Subcutaneous adipose tissue (tissue), 4 donors: Measurements from ENCODE around the gene LGI2. TPM values are rescaled to one million over a fixed set of nuclear protein-coding genes. Genes with fewer than 3 reads are reported as not detected.

Source experiments
- CTCF ChIP-seq: fragments of 450-650 bp; IDR thresholded peaks from one replicate; pipeline ENCODE4 v1.5.1; 2016; ENCODE audit warnings: low read depth, mild to moderate bottlenecking, control low read depth, antibody characterized with exemption, moderate library complexity
- total RNA-seq, 4 donors: library from RNA; depleted of rRNA; stranded (reverse); fragments of >200 nt; gene quantifications; one replicate each; pipeline ENCODE4 v1.1.0, GENCODE V29; 2016

LGI2 gene
- total RNA-seq, 4 donors from 2014 or later, result 1.7 to 4.4 (median 4.4) TPM

DNA sequence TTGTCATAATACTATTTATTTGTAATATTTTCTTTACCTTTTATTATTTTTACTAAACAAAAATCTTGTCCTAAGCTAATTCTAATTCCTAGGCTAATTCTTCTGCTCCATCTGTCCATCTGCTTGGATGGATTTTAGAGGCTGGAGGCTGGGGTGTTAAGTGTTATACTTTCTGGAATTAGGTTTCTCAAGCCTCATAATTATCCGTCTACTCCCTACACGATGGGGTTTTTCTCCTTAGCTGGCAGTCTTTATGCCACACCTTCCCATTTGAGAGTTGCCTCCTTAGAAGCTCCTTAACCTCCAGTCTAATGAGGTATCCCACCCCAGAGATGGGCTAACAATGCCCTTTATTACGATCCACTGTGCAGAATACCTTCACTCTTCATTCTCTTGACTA, 37.6 kb upstream of the LGI2 start:
- TF ChIP-seq CTCF, result no peak

GRCh38 chr4:25065932-25066590, 35.3 kb upstream of the LGI2 start:
- TF ChIP-seq CTCF, result no peak

DNA sequence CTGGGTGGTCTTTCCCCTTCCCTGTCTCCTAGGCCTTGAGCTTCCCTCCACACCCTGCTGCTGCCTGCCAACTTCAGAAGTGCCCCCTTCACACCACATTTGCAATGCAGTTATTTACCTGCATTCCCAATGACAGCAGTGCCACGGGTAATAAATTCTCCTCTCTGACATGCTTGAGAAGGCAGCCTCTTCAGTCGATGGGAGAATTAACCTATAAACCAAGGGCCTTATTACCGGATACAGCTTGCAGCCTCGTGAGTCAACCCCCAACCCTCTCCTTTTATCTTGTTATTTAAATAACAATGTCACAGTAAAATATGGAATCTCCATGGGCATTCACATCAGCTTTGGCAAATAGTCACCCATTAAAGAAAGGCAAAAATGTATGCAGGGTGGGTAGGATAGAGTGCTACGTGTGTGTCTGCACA, 34.7 kb upstream of the LGI2 start:
- TF ChIP-seq CTCF, result no peak

DNA sequence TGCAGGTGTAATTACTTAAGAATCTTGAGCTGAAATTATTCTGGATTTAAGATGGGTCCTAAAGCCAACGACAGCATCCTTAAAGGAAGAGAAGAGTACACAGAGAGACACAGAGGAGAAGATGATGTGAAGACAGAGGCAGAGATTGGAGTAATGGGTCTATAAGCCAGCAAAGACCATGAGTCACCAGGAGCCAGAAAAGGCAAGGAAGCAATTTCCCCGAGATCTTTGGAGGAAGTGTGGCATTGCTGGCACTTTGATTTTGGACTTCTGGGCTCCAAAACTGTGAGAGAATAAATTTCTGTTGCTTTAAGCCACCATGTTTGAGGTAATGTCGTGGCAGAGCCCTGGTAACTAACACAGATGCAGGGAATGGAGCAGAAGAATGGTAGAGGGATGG, 32.4 kb upstream of the LGI2 start:
- no peak for TF ChIP-seq CTCF

DNA sequence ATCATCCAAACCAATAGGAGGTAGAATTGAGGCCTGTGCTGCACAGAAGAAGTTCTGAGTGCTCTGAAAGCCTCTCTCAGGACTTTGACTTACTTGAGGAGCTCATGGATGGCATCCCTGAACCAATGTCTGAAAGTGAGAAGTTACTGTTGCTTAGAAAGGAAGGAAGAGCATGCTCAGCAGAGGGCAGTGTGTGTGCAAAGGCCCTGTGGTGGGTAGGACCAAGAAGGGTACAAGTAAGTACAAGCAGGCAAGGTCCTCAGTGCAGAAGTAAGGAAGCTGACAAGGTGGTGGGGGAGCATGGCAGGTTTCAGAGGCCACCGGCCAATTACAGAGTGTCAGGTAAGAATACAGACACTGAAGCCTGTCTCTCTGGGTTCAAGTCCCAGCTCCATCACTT, 31.4 kb upstream of the LGI2 start:
- TF ChIP-seq CTCF, result no peak

- TF ChIP-seq CTCF, result no peak
Observed at GRCh38 chr4:25061602-25062001, 30.9 kb upstream of the LGI2 start.

DNA sequence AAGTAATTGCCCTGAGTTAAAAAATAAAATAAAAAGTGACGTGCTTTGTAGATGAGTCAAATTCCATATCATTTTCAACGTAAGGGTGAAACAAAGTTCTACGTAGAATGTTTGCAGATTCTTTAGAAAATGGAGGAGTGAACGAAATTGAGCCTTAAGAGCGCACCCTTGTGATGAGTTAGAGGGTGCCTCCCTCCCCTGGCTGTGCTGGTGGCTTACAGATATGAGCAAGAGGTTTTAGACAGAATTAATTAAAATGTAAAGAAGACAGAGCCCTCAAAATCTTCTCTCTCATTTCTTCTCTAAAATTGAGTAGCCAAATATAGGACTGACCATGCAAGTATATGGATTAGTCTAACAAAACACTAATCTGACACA, 30.2 kb upstream of the LGI2 start:
- no peak for TF ChIP-seq CTCF
